HCT116 (cell line): Measurements from ENCODE around the gene FREM1. TPM values are rescaled to one million over a fixed set of nuclear protein-coding genes. Genes with fewer than 3 reads are reported as not detected.

Source experiments
- ATAC-seq: fragments of 200-7000 bp; cut with Tn5 transposase; 2 replicates; pipeline ENCODE4 v1.9.1; 2020; ENCODE audit warnings: mild to moderate bottlenecking, moderate library complexity
- BruUV-seq: library from RNA; stranded (reverse); fragments of 400-500 nt; replicated peaks from 2 replicates; lab custom pipeline; 2021; lab: Mats Ljungman, UMichigan
- CTCF ChIA-PET: fragments of 300-600 bp; sonication (Branson Sonifier 250); formaldehyde crosslinking; loops from one replicate; lab custom pipeline; 2021; ENCODE audit warnings: antibody characterized with exemption; lab: Charles Lee
- POLR2A ChIA-PET: fragments of 300-600, 350-600 bp; sonication (Branson Sonifier 250); formaldehyde crosslinking; loops from one replicate; lab custom pipeline; 2021; ENCODE audit warnings: antibody characterized with exemption; lab: Charles Lee
- RAD21 ChIA-PET, 2 experiments: fragments of 300-600 bp; sonication (Branson Sonifier 250); formaldehyde crosslinking; loops; one replicate each; lab custom pipeline; 2023; ENCODE audit warnings: low total read pairs in 2 of 2; ENCODE audit not compliant: uncharacterized antibody in 2 of 2, unreplicated experiment in 2 of 2, low non-redundant PET in 1 of 2; lab: Charles Lee
- DNase-seq: peaks from one replicate; pipeline ENCODE4 v3.0.0-alpha.2; 2010; ENCODE audit warnings: low read depth, low spot score
- H2AFZ ChIP-seq: fragments of 200-600 bp; shearing (Covaris generic), sonication (generic); 2 replicates; pipeline ENCODE4 v1.6.1; 2017; ENCODE audit warnings: low read depth, mixed run types, mixed read lengths, antibody characterized with exemption, low read length; ENCODE audit not compliant: poor library complexity, severe bottlenecking
- H3K27ac ChIP-seq: 2 replicates; pipeline ENCODE4 v1.5.1; 2012; ENCODE audit warnings: low read depth, low read length
- H3K27me3 ChIP-seq: fragments of 200-600 bp; sonication (generic); 2 replicates; pipeline ENCODE4 v1.6.1; 2016; ENCODE audit warnings: mixed run types, low read length, mixed read lengths; ENCODE audit not compliant: insufficient read depth
- H3K36me3 ChIP-seq, 2 experiments: fragments of 200-500 bp in 1 of 2; fragments of 200-600 bp in 1 of 2; sonication (Bioruptor generic) in 1 of 2; sonication (generic) in 1 of 2; 2 replicates each; pipeline versions ENCODE4 v1.5.1 to v1.6.1; 2014 to 2016; ENCODE audit warnings: low read length in 2 of 2, inconsistent platforms in 1 of 2, mixed read lengths in 1 of 2, mixed run types in 1 of 2; ENCODE audit not compliant: insufficient read depth in 2 of 2, control insufficient read depth in 1 of 2
- H3K4me1 ChIP-seq, 2 experiments: fragments of 200-600 bp in 1 of 2; sonication (generic) in 1 of 2; 2 replicates each; pipeline versions ENCODE4 v1.5.1 to v1.6.1; 2012 to 2017; ENCODE audit warnings: low read length in 2 of 2, inconsistent platforms in 1 of 2, mild to moderate bottlenecking in 1 of 2, mixed read lengths in 1 of 2, mixed run types in 1 of 2, moderate library complexity in 1 of 2; ENCODE audit not compliant: insufficient read depth in 2 of 2, control insufficient read depth in 1 of 2
- H3K4me2 ChIP-seq: fragments of 200-600 bp; sonication (generic); 2 replicates; pipeline ENCODE4 v1.6.1; 2017; ENCODE audit warnings: mixed run types, low read length, mixed read lengths
- H3K4me3 ChIP-seq, 2 experiments: fragments of 200-600 bp in 1 of 2; sonication (generic) in 1 of 2; replicated peaks in 1 of 2; 2 replicates each; pipeline ENCODE4 v1.5.1; 2011 to 2016; ENCODE audit warnings: low read length in 2 of 2, control low read depth in 1 of 2, low read depth in 1 of 2, mild to moderate bottlenecking in 1 of 2, mixed read lengths in 1 of 2, mixed run types in 1 of 2
- H3K79me2 ChIP-seq: fragments of 200-600 bp; sonication (generic); 2 replicates; pipeline ENCODE4 v1.6.1; 2017; ENCODE audit warnings: mild to moderate bottlenecking, mixed run types, low read length, moderate library complexity, mixed read lengths; ENCODE audit not compliant: insufficient read depth
- H3K9ac ChIP-seq: fragments of 200-600 bp; sonication (generic); 2 replicates; pipeline ENCODE4 v1.6.1; 2016; ENCODE audit warnings: low read length, mixed read lengths
- H3K9me2 ChIP-seq: fragments of 200-600 bp; sonication (generic), shearing (Covaris generic); 2 replicates; pipeline ENCODE4 v1.6.1; 2017; ENCODE audit warnings: mixed run types, mild to moderate bottlenecking, moderate library complexity; ENCODE audit not compliant: insufficient read depth
- H3K9me3 ChIP-seq, 2 experiments: fragments of 200-500 bp in 1 of 2; fragments of 200-600 bp in 1 of 2; sonication (Bioruptor generic) in 1 of 2; sonication (generic) in 1 of 2; 2 replicates each; pipeline ENCODE4 v1.6.1; 2014 to 2017; ENCODE audit warnings: low read length in 2 of 2, mixed read lengths in 2 of 2, inconsistent platforms in 1 of 2, low read depth in 1 of 2, mild to moderate bottlenecking in 1 of 2, mixed run types in 1 of 2, moderate library complexity in 1 of 2; ENCODE audit not compliant: control insufficient read depth in 1 of 2, insufficient read depth in 1 of 2
- H4K20me1 ChIP-seq: fragments of 200-600 bp; sonication (generic), shearing (Covaris generic); 2 replicates; pipeline ENCODE4 v1.6.1; 2017; ENCODE audit warnings: mixed run types, mild to moderate bottlenecking, moderate library complexity; ENCODE audit not compliant: insufficient read depth
- CBX3 ChIP-seq: IDR thresholded peaks from 2 replicates; pipeline ENCODE4 v1.6.1; 2012; ENCODE audit warnings: low read depth
- CEBPB ChIP-seq: IDR thresholded peaks from 2 replicates; pipeline ENCODE4 v1.6.1; 2012; ENCODE audit warnings: low read depth
- EGR1 ChIP-seq: IDR thresholded peaks from 2 replicates; pipeline ENCODE4 v1.6.1; 2012; ENCODE audit warnings: low read depth
- EZH2 ChIP-seq: fragments of 200-600 bp; sonication (generic); IDR thresholded peaks from 2 replicates; pipeline ENCODE4 v1.6.1; 2017; ENCODE audit warnings: antibody characterized with exemption, mixed run types
- FOSL1 ChIP-seq: IDR thresholded peaks from 2 replicates; pipeline ENCODE4 v1.6.1; 2012; ENCODE audit warnings: low read depth
- RAD21 ChIP-seq: IDR thresholded peaks from 2 replicates; pipeline ENCODE4 v1.6.1; 2012; ENCODE audit warnings: low read depth, mild to moderate bottlenecking
- SIN3A ChIP-seq: IDR thresholded peaks from 2 replicates; pipeline ENCODE4 v1.6.1; 2012; ENCODE audit warnings: low read depth
- SP1 ChIP-seq: IDR thresholded peaks from 2 replicates; pipeline ENCODE4 v1.6.1; 2012; ENCODE audit warnings: low read depth
- SRF ChIP-seq: IDR thresholded peaks from 2 replicates; pipeline ENCODE4 v1.6.1; 2012; ENCODE audit warnings: low read depth
- TCF7L2 ChIP-seq: IDR thresholded peaks from 2 replicates; pipeline ENCODE4 v1.7.0; 2011; ENCODE audit warnings: borderline replicate concordance, inconsistent platforms; ENCODE audit not compliant: insufficient read depth, insufficient read length; ENCODE audit errors: extremely low read depth
- YY1 ChIP-seq: IDR thresholded peaks from 2 replicates; pipeline ENCODE4 v1.6.1; 2011; ENCODE audit warnings: low read length, low read depth, moderate library complexity, mild to moderate bottlenecking; ENCODE audit not compliant: insufficient replicate concordance; ENCODE audit errors: extremely low read depth
- intact Hi-C: fragments of 100-400 bp; cut with micrococcal nuclease; formaldehyde crosslinking; loops from 2 replicates; pipeline ENCODE4 v1.10.0; 2022
- total RNA-seq: library from RNA; stranded (reverse); gene quantifications from one replicate; pipeline ENCODE4 v1.2.1, GENCODE V29; 2021; ENCODE audit not compliant: unreplicated experiment
- TF ChIP-seq, protein P1 (sequence below), 3 experiments: fragments of 200-600 bp in 1 of 3; sonication (generic) in 1 of 3; IDR thresholded peaks in 2 of 3; conservative IDR thresholded peaks in 1 of 3; 2 replicates each; pipeline ENCODE4 v1.5.1; 2012 to 2017; ENCODE audit warnings: low read depth in 2 of 3, low read length in 2 of 3, antibody characterized with exemption in 1 of 3, borderline replicate concordance in 1 of 3, control low read depth in 1 of 3, mild to moderate bottlenecking in 1 of 3, mixed read lengths in 1 of 3, mixed run types in 1 of 3, moderate library complexity in 1 of 3; ENCODE audit not compliant: insufficient read depth in 1 of 3
- TF ChIP-seq, protein P2 (sequence below): IDR thresholded peaks from 2 replicates; pipeline ENCODE4 v1.6.1; 2012; ENCODE audit warnings: low read depth

The FREM1 gene
- total RNA-seq, 1 experiment from 2014 or later: 0.12 TPM

DNA sequence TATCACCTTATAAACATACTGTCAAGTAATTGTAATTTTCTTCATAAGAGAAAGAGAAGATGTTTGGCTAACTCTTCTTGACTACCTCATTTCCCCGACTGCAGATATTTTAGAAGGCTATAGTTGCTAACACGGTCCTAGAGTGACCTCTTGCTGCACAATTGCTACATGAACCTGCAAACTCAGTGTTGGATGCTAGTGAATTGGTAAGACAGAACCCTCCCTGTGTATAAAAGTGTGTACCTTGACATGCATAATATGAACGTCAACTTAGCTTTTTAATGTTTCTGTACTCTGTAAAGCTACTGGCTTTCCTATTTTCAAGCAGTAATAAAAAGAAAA is 141.0 kb downstream of the FREM1 start:
- Histone ChIP-seq H3K4me1 (no peaks in the 10 kb centered on the region), H3K9ac (no peak overlapping the region), H3K36me3 (no peaks in the 10 kb centered on the region), H3K4me2 (no peak overlapping the region), H3K27ac (no peak overlapping the region), H3K27me3 (peaks cover 36% of the 10 kb centered on the region; the same call in 1 of the 2 replicates)
- CTCF ChIA-PET: interaction anchor here (0.7 to 2.7 kb wide), 15 partner anchors 11 to 366 kb away, joined by 3 to 23 read pairs (median 4); no protein-coding TSS in a partner anchor
- DNase-seq (peak; percentile 10), ATAC-seq (peak; percentile 73)
- TF ChIP-seq YY1 (no peak), SRF (no peak), SP1 (no peak), CEBPB (no peak), RAD21 (peak; percentile 53), EGR1 (no peak), CBX3 (no peak), TCF7L2 (no peak), EZH2 (no peak), SIN3A (no peak), FOSL1 (no peak)
- TF ChIP-seq, protein P1, sequence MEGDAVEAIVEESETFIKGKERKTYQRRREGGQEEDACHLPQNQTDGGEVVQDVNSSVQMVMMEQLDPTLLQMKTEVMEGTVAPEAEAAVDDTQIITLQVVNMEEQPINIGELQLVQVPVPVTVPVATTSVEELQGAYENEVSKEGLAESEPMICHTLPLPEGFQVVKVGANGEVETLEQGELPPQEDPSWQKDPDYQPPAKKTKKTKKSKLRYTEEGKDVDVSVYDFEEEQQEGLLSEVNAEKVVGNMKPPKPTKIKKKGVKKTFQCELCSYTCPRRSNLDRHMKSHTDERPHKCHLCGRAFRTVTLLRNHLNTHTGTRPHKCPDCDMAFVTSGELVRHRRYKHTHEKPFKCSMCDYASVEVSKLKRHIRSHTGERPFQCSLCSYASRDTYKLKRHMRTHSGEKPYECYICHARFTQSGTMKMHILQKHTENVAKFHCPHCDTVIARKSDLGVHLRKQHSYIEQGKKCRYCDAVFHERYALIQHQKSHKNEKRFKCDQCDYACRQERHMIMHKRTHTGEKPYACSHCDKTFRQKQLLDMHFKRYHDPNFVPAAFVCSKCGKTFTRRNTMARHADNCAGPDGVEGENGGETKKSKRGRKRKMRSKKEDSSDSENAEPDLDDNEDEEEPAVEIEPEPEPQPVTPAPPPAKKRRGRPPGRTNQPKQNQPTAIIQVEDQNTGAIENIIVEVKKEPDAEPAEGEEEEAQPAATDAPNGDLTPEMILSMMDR (IDR thresholded peaks at IDR 0.05 in 2 of 3, conservative IDR thresholded peaks at IDR 0.05 in 1 of 3; ENCODE audit: borderline replicate concordance in 1 of 3, insufficient read depth in 1 of 3, low read depth in 2 of 3, low read length in 2 of 3): peak; percentile 20 to 36 (median 21); a peak in 4 of 6 replicates
- TF ChIP-seq, protein P2, sequence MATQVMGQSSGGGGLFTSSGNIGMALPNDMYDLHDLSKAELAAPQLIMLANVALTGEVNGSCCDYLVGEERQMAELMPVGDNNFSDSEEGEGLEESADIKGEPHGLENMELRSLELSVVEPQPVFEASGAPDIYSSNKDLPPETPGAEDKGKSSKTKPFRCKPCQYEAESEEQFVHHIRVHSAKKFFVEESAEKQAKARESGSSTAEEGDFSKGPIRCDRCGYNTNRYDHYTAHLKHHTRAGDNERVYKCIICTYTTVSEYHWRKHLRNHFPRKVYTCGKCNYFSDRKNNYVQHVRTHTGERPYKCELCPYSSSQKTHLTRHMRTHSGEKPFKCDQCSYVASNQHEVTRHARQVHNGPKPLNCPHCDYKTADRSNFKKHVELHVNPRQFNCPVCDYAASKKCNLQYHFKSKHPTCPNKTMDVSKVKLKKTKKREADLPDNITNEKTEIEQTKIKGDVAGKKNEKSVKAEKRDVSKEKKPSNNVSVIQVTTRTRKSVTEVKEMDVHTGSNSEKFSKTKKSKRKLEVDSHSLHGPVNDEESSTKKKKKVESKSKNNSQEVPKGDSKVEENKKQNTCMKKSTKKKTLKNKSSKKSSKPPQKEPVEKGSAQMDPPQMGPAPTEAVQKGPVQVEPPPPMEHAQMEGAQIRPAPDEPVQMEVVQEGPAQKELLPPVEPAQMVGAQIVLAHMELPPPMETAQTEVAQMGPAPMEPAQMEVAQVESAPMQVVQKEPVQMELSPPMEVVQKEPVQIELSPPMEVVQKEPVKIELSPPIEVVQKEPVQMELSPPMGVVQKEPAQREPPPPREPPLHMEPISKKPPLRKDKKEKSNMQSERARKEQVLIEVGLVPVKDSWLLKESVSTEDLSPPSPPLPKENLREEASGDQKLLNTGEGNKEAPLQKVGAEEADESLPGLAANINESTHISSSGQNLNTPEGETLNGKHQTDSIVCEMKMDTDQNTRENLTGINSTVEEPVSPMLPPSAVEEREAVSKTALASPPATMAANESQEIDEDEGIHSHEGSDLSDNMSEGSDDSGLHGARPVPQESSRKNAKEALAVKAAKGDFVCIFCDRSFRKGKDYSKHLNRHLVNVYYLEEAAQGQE: no peak
- TF ChIP-seq, all 23 proteins: peak for 2
- intact Hi-C loops: loop anchor here (1.0 to 5.0 kb wide), 4 partner anchors 327 to 1737 kb away; no protein-coding TSS in a partner anchor
- no TSS peak for BruUV-seq
- POLR2A ChIA-PET: no interaction called here
- RAD21 ChIA-PET: no interaction called here
- Histone ChIP-seq H3K9me2 (no peaks in the 10 kb centered on the region), H3K4me3 (no peak overlapping the region), H3K9me3 (no peaks in the 10 kb centered on the region), H2AFZ (no peak overlapping the region), H3K79me2 (no peaks in the 10 kb centered on the region), H4K20me1 (no peaks in the 10 kb centered on the region)
